Activated T-cell treated with anti-CD3 and anti-CD28 coated beads, Interleukin-2, amount 50 U/mL, for 1 hour (primary cell): ENCODE data around the gene PSD.

ENCODE experiments used
- DNase-seq: peaks from one replicate; pipeline ENCODE4 v3.0.0-alpha.2; 2020

The PSD gene

DNA sequence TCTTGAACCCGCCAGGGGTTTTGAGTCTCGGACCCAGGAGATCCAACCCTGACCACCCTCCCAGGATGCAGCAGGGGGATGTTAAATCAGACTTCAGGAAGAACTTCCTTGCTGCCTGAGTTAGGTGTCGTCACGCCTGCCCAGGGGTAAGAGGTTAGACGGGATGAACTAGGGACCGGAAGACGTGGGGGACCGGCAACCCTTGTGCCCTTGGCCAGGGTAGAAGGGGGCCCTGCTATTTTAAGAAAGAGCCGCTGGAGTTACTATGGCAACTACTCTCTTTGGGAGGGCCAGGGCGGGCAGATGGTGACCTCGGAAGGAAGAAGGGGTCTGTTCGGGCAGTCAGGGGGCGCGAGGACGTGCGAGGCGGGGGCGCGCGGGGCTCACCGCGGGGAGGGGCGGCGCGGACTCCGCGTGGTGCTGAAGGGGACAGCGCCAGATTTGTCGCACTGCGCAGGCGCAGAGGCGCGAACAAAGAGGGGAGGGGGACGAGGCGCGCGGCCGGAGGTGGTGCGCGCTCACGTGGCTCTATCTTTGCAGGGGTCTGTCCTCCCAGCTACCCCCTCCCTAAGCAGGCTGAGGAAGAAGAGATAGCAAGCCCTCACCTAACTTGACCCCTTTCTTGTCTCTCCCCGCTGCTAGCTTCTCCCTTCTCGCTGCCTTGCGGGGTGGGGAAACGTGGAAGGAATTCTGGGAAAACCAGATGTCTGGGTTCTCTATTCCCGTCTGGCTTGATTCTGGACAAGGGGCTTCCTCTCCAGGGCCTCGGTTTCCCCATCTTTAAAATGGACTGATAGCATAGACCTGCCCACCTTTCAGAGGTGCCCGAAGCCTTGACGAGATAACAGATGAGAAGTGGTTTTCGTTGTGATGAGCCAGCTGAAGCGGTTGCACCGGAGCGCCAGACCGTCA, 940 bp upstream of the PSD start:
- peak; percentile 79 for DNase-seq

- DNase-seq = no peak
Observed at GRCh38 chr10:102416695-102417094, 1.9 kb downstream of the PSD start.

GRCh38 chr10:102416283-102416682, 2.3 kb downstream of the PSD start:
- no peak for DNase-seq

DNA sequence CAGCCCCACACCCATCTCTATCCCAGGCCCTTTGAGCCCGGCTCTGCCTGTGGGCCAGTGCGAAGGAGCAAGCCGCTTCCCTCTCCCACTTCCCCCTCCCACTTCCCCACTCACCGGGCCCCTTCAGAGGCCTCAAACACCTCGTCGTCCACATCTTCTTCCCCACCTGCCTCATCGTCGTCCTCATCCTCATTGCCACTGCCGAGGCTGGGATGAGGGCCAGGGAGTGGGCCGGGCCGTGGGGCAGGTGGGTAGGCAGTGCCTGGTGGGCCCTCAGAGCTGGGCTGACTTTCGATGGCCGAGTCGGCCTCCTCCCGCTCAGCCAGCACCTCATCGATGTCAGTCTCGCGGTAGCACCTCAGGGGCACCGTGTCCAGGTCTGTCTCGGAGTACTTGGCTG, 3.8 kb downstream of the PSD start:
- DNase-seq = no peak

GRCh38 chr10:102413806-102414561, 4.6 kb downstream of the PSD start:
- DNase-seq = no peak

DNA sequence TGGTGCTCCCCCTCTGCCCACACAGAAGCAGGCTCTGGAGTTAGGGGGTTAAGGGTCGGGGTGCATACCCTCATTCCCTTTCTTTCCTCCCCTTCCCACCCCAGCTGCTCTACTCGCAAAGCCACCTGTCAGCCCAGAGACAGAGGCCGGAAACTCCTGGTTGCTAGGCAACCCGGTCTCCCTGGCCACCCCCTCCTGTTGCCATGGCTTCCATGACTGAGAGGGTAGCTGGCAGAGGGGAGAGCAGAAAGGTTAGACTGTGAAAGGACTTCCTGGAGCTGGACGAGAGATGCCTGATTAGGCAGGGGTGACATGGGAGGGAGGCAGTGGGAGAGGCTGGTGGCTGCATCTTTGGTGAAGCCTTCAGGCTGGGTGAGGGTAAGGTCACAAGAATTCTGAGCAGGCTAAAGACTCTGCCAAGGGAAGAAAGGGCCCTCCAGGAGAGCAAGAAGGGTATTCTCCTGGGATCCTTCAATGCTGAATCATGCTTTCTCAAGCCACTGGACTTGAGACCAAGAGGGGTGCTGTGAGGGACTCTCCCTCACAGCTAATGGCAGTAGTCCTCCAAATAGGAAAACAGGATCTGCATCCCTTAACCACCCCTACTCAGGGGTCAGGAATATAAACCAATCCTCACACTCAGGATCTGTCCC, 5.4 kb downstream of the PSD start:
- no peak for DNase-seq

- no peak for DNase-seq
Observed at GRCh38 chr10:102412293-102412692, 6.3 kb downstream of the PSD start.

GRCh38 chr10:102411341-102412255, 7.0 kb downstream of the PSD start:
- DNase-seq = no peak

DNA sequence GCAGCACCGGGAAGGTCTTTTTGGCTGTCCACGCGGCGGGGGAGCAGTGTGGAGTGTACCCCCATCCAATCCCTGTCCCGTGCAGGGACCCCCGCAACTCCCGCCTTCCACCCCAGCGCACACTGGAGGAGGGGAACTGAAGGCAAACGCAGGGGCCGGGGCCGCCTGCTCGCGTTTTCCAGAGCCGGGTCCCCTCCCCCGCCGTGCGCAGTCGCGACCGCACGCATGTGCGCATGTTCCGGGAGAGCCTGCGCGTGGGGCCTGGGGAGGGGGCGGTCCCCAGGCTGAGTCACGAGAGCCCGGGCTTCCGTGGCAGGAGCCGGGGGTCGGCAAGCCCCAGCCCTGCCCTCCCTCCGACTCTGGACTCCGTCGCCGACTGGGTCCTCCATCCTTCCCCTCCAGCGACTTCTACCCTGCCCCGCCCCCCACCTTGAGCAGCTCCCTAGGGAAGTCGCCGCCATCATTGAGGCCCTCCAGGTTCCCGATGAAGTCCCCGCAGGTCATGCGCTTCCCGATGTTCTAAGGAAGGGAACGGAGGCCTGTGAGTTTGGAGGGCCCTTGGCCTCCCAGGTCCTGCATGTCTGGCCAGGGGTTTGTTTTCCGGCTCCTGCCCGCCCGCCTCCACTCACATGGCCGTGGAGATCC, 8.0 kb downstream of the PSD start:
- peak; percentile 71 for DNase-seq

DNA sequence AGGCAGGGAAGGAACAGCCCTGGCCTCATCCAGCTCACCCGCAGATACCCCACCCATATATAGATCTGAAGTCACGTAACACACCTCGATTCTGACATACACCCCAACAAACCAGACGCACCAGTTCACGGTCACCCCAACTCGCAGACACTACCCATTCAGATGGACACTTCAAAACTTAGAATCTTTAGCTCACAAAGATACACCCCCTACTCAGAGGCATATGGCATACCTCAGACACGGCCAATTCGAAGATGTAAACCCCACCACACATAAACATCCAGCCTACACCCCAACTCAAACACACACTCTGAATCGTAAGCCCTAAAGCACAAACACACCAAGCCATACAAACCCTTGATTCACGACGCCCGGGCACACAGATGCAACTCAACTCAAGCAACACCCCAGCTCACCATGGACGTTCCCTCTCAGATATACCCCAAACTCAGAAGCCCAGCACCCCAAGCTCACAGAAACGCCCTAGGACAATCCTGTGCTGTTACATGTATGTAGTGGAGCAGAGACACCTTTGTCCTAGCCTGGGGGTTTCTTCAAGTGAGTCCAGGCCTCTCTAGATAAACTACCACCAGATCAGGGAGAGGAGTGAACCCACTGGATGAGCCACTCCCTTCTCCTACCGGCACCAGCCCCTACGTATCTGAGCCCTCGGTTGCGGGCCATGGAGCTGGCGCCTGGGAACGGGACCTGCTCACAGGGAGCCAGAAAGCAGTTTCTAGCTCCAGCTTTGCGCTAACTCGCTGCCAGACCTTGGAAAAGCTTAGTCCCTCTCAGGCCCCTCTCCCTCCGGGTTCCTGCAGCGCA, 8.8 kb downstream of the PSD start:
- peak; percentile 27 for DNase-seq

DNA sequence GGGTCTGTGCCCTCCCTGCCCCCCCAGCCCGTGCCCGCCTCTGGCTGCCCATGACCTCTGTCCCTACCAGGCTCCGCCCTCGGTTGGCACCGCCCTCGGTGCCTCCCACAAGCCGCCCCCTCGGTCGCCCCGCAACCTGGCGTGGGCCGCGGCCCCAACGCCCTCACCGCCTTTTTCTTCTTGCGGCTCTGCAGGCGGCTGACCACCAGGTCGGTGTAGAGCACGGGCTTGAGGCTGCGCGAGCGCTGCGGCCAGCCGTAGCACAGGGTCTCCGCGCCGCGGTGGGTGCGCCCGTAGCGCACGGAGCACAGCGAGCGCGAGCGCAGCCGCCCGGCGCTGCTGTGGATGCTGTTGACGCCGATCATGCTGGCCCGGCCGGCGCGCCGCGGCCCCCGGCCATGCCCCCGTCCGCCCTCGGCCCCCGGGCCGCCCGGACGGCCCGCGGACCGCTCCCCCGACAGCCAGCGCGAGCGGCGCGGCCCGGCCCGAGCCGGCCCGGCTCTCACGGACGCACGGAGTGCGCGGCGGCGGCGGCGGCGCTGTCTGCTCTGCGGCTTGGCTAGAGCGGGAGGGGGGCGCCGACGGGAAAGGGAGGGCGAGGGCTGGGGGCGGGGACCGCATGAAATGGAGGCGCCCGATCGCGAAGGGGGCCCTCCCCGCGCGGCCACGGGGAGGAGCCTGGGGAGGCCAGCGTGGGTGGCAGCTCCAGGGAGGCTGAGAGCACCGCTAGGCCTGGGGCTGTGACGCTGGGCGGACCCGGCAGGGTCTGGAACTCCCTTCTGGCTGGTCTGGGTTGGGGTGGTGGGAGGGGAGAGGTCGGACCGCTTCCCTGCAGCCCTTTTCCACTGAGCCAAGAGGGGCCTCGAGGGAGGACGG, 9.6 kb downstream of the PSD start:
- DNase-seq = peak; percentile 78

DNA sequence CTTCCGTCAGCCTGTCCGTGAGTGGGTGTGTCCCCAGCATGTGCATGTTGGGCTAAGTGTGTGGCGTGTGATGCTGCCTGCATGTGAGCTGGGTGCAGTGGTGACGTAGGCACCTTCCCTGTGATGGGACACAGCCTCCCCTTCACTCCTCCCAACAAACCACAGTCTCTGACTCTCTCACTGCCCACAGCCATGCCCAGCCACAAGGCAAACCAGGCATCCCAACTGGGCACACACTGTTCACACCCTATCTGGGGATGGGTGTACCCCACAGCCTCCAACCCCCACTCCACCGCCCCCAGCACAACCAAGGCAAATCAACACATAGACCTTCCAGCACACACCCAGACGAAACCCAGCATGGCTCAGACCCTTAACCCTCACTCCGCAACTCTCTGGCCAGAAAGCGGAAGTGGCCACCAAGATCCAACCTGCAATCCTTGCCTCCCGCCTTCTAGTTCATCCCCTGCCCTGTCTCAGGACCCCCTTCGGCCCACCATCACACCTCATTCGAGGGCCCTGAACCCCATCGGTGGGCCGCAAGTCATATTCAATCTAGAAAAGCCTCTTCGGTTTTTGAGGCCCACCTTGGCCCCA, 10.4 kb downstream of the PSD start:
- peak; percentile 40 for DNase-seq

GRCh38 chr10:102407425-102408130, 11.0 kb downstream of the PSD start:
- peak; percentile 28 for DNase-seq

GRCh38 chr10:102406815-102407214, 11.8 kb downstream of the PSD start:
- DNase-seq = peak; percentile 28

GRCh38 chr10:102405632-102406031, 13.0 kb downstream of the PSD start:
- peak; percentile 52 for DNase-seq

DNA sequence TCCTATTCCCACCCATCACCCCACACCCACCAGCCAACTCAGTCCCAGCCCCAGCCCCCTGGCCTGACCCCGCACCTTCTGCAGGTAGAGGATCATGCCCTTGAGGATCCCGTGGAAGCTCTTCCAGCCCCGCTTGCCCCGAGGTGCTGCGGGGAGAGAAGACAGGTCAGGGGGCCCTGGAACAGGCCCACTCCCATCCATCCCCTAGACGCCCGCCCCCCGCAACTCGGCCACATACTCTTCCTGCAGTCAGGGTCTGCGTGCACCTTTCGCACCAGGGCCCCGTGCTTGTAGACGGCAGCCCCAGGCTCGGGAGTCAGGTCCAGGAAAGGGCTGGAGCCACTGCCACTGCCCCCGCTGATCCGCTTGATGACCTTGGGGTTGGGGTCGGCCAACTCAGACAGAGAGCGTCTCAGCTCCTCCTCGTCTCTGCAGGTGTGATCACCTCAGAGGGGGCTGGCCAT, 13.4 kb downstream of the PSD start:
- peak; percentile 54 for DNase-seq

DNA sequence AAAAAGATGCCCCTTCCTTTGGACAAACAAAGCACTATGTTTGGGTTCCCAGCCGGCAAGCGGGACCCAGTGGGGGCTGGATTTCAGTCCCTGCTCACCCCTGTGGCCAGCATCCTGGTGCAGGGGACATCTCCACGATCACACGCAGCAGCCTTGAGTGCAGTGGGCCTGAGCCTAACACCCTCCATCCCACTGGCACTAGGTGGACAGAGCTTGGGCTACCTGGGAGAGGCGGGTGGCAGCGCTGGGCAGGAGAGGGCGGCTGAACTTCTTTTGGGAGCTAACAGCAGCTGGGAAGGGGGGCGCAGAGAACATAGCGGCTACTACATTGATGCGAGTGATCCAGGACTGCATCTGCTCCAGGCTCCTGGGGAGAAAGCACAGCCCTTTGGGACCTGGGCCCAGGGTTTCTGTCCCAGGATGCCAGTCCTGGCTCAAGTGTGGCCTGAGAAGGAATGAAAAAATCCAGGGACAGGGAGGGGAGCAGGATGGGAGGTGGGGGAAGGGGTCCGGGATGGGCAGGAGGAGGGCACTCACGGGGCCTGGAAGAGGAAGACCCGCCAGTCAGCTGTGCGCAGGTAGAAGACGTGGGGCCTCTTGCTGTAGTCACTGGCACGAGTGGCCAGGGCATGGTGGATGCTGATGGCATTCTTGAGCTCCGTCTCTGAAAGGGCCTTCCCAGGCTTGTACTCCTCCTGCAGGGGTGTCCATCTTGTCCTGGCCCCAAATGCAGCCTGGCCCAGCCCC, 14.1 kb downstream of the PSD start:
- peak; percentile 50 for DNase-seq

GRCh38 chr10:102403115-102403514, 15.5 kb downstream of the PSD start:
- peak; percentile 43 for DNase-seq
